Breast epithelium (tissue), 4 donors: ENCODE measurements around the gene CRYBB2. TPM values are rescaled to one million over a fixed set of nuclear protein-coding genes. Genes with fewer than 3 reads are reported as not detected.

Experiments used
- DNase-seq, 2 donors: peaks; one replicate each; pipeline ENCODE4 v3.0.0-alpha.2; 2019; ENCODE audit warnings: low spot score in 2 of 2
- H3K27ac ChIP-seq, 2 donors: fragments of 200-600 bp; sonication (generic) in 1 of 2; one replicate each; pipeline ENCODE4 v1.5.1; 2016 to 2019; ENCODE audit warnings: mild to moderate bottlenecking in 1 of 2
- H3K27me3 ChIP-seq, 2 donors: fragments of 200-600 bp; sonication (generic) in 1 of 2; one replicate each; pipeline versions ENCODE4 v1.5.1 to v1.6.0; 2017 to 2019; ENCODE audit warnings: control low read depth in 1 of 2, mild to moderate bottlenecking in 1 of 2
- H3K36me3 ChIP-seq: fragments of 200-600 bp; one replicate; pipeline ENCODE4 v1.5.1; 2019
- H3K4me1 ChIP-seq, 2 donors: fragments of 200-600 bp; sonication (generic); one replicate each; pipeline ENCODE4 v1.5.1; 2016 to 2019; ENCODE audit warnings: control low read depth in 1 of 2
- H3K4me3 ChIP-seq, 3 donors: fragments of 200-600 bp; sonication (generic); 1 replicate in 2 of 3; 2 replicates in 1 of 3; pipeline ENCODE4 v1.5.1; 2016 to 2019; ENCODE audit warnings: mild to moderate bottlenecking in 3 of 3, moderate library complexity in 2 of 3
- H3K9me3 ChIP-seq, 2 donors: fragments of 200-600 bp; sonication (generic) in 1 of 2; one replicate each; pipeline ENCODE4 v1.5.1; 2016 to 2019; ENCODE audit warnings: control low read depth in 1 of 2
- POLR2A ChIP-seq: fragments of 450-650 bp; IDR thresholded peaks from one replicate; pipeline ENCODE4 v1.6.1; 2016; ENCODE audit warnings: antibody characterized with exemption, mild to moderate bottlenecking, moderate library complexity
- POLR2AphosphoS5 ChIP-seq, 3 donors: sonication (generic); formaldehyde crosslinking; IDR thresholded peaks; one replicate each; pipeline ENCODE4 v1.6.1; 2017; ENCODE audit warnings: antibody characterized with exemption in 3 of 3
- intact Hi-C: fragments of 100-400 bp; cut with DNase I; formaldehyde crosslinking; loops from one replicate; pipeline ENCODE4 v1.15.1; 2023; ENCODE audit warnings: low total_unique reads
- total RNA-seq, 3 donors: library from RNA; depleted of rRNA; stranded (reverse); fragments of >200 nt; gene quantifications; one replicate each; pipeline ENCODE4 v1.1.0, GENCODE V29; 2016
- TF ChIP-seq, protein P1 (sequence below), 3 donors: fragments of 450-650 bp; IDR thresholded peaks; one replicate each; pipeline ENCODE4 v1.5.1; 2016 to 2017; ENCODE audit warnings: antibody characterized with exemption in 3 of 3, mild to moderate bottlenecking in 3 of 3, moderate library complexity in 3 of 3

Gene CRYBB2
- total RNA-seq, 3 donors from 2014 or later, result 0.66 TPM; not detected in 2

- Histone ChIP-seq H3K27me3 (no peaks in the 10 kb centered on the region), H3K9me3 (peaks cover 0 to 4% of the 10 kb centered on the region in 2 donors), H3K36me3 (peaks cover 10% of the 10 kb centered on the region), H3K4me3 (no peak overlapping the region), H3K27ac (no peak overlapping the region), H3K4me1 (no peaks in the 10 kb centered on the region)
- intact Hi-C loops, result no loop called here
- TF ChIP-seq POLR2AphosphoS5 (IDR thresholded peaks at IDR 0.05) (no peak), POLR2A (no peak)
- TF ChIP-seq, protein P1, sequence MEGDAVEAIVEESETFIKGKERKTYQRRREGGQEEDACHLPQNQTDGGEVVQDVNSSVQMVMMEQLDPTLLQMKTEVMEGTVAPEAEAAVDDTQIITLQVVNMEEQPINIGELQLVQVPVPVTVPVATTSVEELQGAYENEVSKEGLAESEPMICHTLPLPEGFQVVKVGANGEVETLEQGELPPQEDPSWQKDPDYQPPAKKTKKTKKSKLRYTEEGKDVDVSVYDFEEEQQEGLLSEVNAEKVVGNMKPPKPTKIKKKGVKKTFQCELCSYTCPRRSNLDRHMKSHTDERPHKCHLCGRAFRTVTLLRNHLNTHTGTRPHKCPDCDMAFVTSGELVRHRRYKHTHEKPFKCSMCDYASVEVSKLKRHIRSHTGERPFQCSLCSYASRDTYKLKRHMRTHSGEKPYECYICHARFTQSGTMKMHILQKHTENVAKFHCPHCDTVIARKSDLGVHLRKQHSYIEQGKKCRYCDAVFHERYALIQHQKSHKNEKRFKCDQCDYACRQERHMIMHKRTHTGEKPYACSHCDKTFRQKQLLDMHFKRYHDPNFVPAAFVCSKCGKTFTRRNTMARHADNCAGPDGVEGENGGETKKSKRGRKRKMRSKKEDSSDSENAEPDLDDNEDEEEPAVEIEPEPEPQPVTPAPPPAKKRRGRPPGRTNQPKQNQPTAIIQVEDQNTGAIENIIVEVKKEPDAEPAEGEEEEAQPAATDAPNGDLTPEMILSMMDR (IDR thresholded peaks at IDR 0.05), result no peak
- DNase-seq, result no peak
Observed at GRCh38 chr22:25182131-25183110, 37.0 kb upstream of the CRYBB2 start.

- intact Hi-C loops, result no loop called here
- Histone ChIP-seq H3K27ac (no peak overlapping the region), H3K4me3 (no peak overlapping the region), H3K36me3 (peaks cover 10% of the 10 kb centered on the region), H3K9me3 (peaks cover 0 to 4% of the 10 kb centered on the region in 2 donors), H3K4me1 (no peaks in the 10 kb centered on the region), H3K27me3 (no peaks in the 10 kb centered on the region)
- DNase-seq, result no peak
- TF ChIP-seq, protein P1 (IDR thresholded peaks at IDR 0.05), result no peak
- TF ChIP-seq POLR2AphosphoS5 (IDR thresholded peaks at IDR 0.05) (no peak), POLR2A (no peak)
Observed at GRCh38 chr22:25183949-25184619, 35.4 kb upstream of the CRYBB2 start.

GRCh38 chr22:25186140-25186539, 33.3 kb upstream of the CRYBB2 start:
- no peaks in the 10 kb centered on the region for H3K4me1 ChIP-seq
- intact Hi-C loops, result no loop called here
- H3K27me3 ChIP-seq, result no peaks in the 10 kb centered on the region
- no peak overlapping the region for H3K4me3 ChIP-seq
- peaks cover 10% of the 10 kb centered on the region for H3K36me3 ChIP-seq
- H3K9me3 ChIP-seq, result no peaks in the 10 kb centered on the region
- DNase-seq, result no peak
- no peak for TF ChIP-seq POLR2AphosphoS5 (IDR thresholded peaks at IDR 0.05)
- TF ChIP-seq, protein P1 (IDR thresholded peaks at IDR 0.05), result no peak
- no peak for TF ChIP-seq POLR2A
- no peak overlapping the region for H3K27ac ChIP-seq

DNA sequence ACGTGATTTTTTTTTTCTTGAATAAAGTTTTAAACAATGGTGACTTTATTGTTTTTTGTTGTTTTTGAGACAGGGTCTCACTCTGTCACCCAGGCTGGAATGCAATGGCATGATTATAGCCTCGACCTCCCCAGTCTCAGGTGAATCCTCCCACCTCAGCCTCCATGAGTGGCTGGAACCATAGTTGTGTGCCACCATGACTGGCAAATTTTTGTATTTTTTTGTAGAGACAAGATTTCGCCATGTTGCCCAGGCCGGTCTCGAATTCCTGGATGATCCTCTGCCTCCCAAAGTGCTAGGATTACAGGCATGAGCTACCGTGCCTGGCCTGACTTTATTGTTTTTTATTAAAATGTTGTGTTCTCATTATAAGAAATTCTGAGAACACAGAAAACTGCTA, 32.0 kb upstream of the CRYBB2 start:
- no peak overlapping the region for H3K27ac ChIP-seq
- intact Hi-C loops, result no loop called here
- DNase-seq, result no peak
- peaks cover 10% of the 10 kb centered on the region for H3K36me3 ChIP-seq
- H3K4me1 ChIP-seq, result no peaks in the 10 kb centered on the region
- H3K4me3 ChIP-seq, result no peak overlapping the region
- H3K27me3 ChIP-seq, result no peaks in the 10 kb centered on the region
- no peaks in the 10 kb centered on the region for H3K9me3 ChIP-seq
- TF ChIP-seq, protein P1 (IDR thresholded peaks at IDR 0.05), result no peak
- TF ChIP-seq POLR2A, result no peak

- no peaks in the 10 kb centered on the region for H3K9me3 ChIP-seq
- no peak overlapping the region for H3K4me3 ChIP-seq
- no peak overlapping the region for H3K27ac ChIP-seq
- no peaks in the 10 kb centered on the region for H3K4me1 ChIP-seq
- H3K27me3 ChIP-seq, result no peaks in the 10 kb centered on the region
- no peak for DNase-seq
- intact Hi-C loops, result no loop called here
- H3K36me3 ChIP-seq, result no peaks in the 10 kb centered on the region
- no peak for TF ChIP-seq POLR2AphosphoS5 (IDR thresholded peaks at IDR 0.05)
- no peak for TF ChIP-seq POLR2A
- TF ChIP-seq, protein P1 (IDR thresholded peaks at IDR 0.05), result no peak
Observed at GRCh38 chr22:25192406-25192805, 27.0 kb upstream of the CRYBB2 start.
